Heart left ventricle (tissue), 16 donors: ENCODE data around the gene IDNK. TPM values are rescaled to one million over a fixed set of nuclear protein-coding genes. Genes with fewer than 3 reads are reported as not detected.
A peak's percentile ranks its signal among the peaks of the same experiment; 100 is the strongest.

Source experiments
- ATAC-seq, 4 donors: fragments of 200-7000 bp; cut with Tn5 transposase; one replicate each; pipeline ENCODE4 v1.9.1; 2020 to 2022; ENCODE audit warnings: moderate library complexity in 4 of 4, mild to moderate bottlenecking in 3 of 4, moderate number of reproducible peaks in 1 of 4
- DNase-seq, 5 donors: peaks; one replicate each; pipeline ENCODE4 v3.0.0-alpha.2; 2020
- H3K27ac ChIP-seq, 12 donors: fragments of 200-600 bp; sonication (generic) in 4 of 12; one replicate each; pipeline versions ENCODE4 v1.5.0 to v1.8.0; 2016 to 2022; ENCODE audit warnings: mild to moderate bottlenecking in 2 of 12
- H3K27me3 ChIP-seq, 9 donors: fragments of 200-600 bp; sonication (generic) in 2 of 9; one replicate each; pipeline versions ENCODE4 v1.5.1 to v1.8.0; 2016 to 2022; ENCODE audit warnings: mild to moderate bottlenecking in 3 of 9
- H3K36me3 ChIP-seq, 9 donors: fragments of 200-600 bp; sonication (generic) in 2 of 9; one replicate each; pipeline versions ENCODE4 v1.5.0 to v1.8.0; 2018 to 2022; ENCODE audit warnings: mild to moderate bottlenecking in 2 of 9
- H3K4me1 ChIP-seq, 12 donors: fragments of 200-600 bp; sonication (generic) in 4 of 12; one replicate each; pipeline versions ENCODE4 v1.5.0 to v1.8.0; 2016 to 2022; ENCODE audit warnings: mild to moderate bottlenecking in 3 of 12
- H3K4me3 ChIP-seq, 12 donors: fragments of 200-600 bp; sonication (generic) in 4 of 12; one replicate each; pipeline versions ENCODE4 v1.5.0 to v1.8.0; 2017 to 2022; ENCODE audit warnings: mild to moderate bottlenecking in 9 of 12, moderate library complexity in 4 of 12
- H3K9me3 ChIP-seq, 12 donors: fragments of 200-600 bp; sonication (generic) in 4 of 12; one replicate each; pipeline versions ENCODE4 v1.5.0 to v1.8.0; 2016 to 2022; ENCODE audit warnings: mild to moderate bottlenecking in 1 of 12
- POLR2A ChIP-seq, 2 donors: fragments of 450-650 bp; IDR thresholded peaks; one replicate each; pipeline ENCODE4 v1.6.1; 2017; ENCODE audit warnings: antibody characterized with exemption in 2 of 2, mild to moderate bottlenecking in 2 of 2, moderate library complexity in 2 of 2
- WGBS, 4 donors: extraction: QIAGEN DNeasy Blood & Tissue Kit in 2 of 4; methylation state at CpG; one replicate each; pipeline versions ENCODE4 v1.1.5 to v1.1.7; 2013 to 2018; 5-methylcytosine and 5-hydroxymethylcytosine counted together
- intact Hi-C, 10 donors: fragments of 100-400 bp; cut with DNase I; formaldehyde crosslinking; loops; one replicate each; pipeline versions ENCODE4 v1.11.1 to v1.14.2; 2022
- polyA plus RNA-seq, 2 donors: library from polyadenylated mRNA; stranded (reverse); fragments of 200-250 nt; gene quantifications; one replicate each; pipeline ENCODE4 v1.2.3, GENCODE V29; 2013
- total RNA-seq, 9 donors: library from RNA; depleted of rRNA in 2 of 9; stranded (reverse); fragments of >200 nt in 2 of 9; fragmentation: NEBNext Ultra II Directional in 3 of 9; extraction: Animal tissue kit (Norgen Biotek cat#: 25700) in 3 of 9; gene quantifications; one replicate each; pipeline versions ENCODE4 v1.1.0 to v1.2.4, GENCODE V29; 2016 to 2023
- TF ChIP-seq, protein P1 (sequence below), 12 donors: fragments of 200-600 bp; sonication (generic) in 4 of 12; IDR thresholded peaks; one replicate each; pipeline versions ENCODE4 v1.5.0 to v1.8.0; 2018 to 2022; ENCODE audit warnings: antibody characterized with exemption in 12 of 12, mild to moderate bottlenecking in 5 of 12
- donor health status: ischemic (EF 13 %, LVEDD 7.1; RV severe dilation, severe dysfunction).
- donor health status: healthy with polysubstance abuse.
- donor health status: DM: no; HTN: yes; CAD: no.
- donor health status: DM: no; HTN: no; CAD: no.
- donor health status: ischemic (EF 25% LVEDD 6.9; RV normal size, moderate dysfunction).
- donor health status: ischemic (EF 25% LVEDD 5.7; RV mildly dilated, moderate dysfunction).
- donor health status: healthy.
- donor health status: DM: yes; HTN: yes; CAD: no.
- donor health status: ischemic (EF 35%, LVEDD 5.7; RV mildly dilated, moderate dysfunction).
- donor health status: nonischemic (EF 11% LVEDD 7.7; RV severe dilation, severe dysfunction).
- donor health status: DM: yes; HTN: yes; CAD: no.
- donor health status: PGD.
- donor health status: ischemic (EF 29% LVEDD 5.4; RV normal size, mild dysfunction).
- donor health status: nonischemic (EF 23%, LVEDD 6.1; RV moderate dilation, normal function).

The IDNK gene
- total and polyA plus RNA-seq, 11 donors: 0.69 to 6.9 (median 4.4) TPM

- H3K4me3 ChIP-seq: no peak overlapping the region
- H3K4me1 ChIP-seq: no peaks in the 10 kb centered on the region
- WGBS, 4 donors: 70 to 72% (median 71%) methylated on average over 6 of the region's 6 CpGs
- intact Hi-C loops: loop anchor here in 3 of 10 donors (2.0 to 10.0 kb wide), 3 partner anchors 45 to 61 kb away; partner anchors contain the start of gene FRMD3 (in 2 of the 3)
- H3K9me3 ChIP-seq: peaks cover 0 to 16% (median 3%) of the 10 kb centered on the region in 12 donors
- H3K27ac ChIP-seq: no peak overlapping the region
- H3K27me3 ChIP-seq: no peaks in the 10 kb centered on the region
- ATAC-seq: peak in 3 of 4 donors; percentile 65 to 86 (median 66)
- peak in 4 of 5 donors; percentile 45 to 53 (median 46) for DNase-seq
- no peak for TF ChIP-seq POLR2A (IDR thresholded peaks at IDR 0.05)
- TF ChIP-seq, protein P1, sequence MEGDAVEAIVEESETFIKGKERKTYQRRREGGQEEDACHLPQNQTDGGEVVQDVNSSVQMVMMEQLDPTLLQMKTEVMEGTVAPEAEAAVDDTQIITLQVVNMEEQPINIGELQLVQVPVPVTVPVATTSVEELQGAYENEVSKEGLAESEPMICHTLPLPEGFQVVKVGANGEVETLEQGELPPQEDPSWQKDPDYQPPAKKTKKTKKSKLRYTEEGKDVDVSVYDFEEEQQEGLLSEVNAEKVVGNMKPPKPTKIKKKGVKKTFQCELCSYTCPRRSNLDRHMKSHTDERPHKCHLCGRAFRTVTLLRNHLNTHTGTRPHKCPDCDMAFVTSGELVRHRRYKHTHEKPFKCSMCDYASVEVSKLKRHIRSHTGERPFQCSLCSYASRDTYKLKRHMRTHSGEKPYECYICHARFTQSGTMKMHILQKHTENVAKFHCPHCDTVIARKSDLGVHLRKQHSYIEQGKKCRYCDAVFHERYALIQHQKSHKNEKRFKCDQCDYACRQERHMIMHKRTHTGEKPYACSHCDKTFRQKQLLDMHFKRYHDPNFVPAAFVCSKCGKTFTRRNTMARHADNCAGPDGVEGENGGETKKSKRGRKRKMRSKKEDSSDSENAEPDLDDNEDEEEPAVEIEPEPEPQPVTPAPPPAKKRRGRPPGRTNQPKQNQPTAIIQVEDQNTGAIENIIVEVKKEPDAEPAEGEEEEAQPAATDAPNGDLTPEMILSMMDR (IDR thresholded peaks at IDR 0.05): peak; percentile 59 to 82 (median 69)
- H3K36me3 ChIP-seq: no peaks in the 10 kb centered on the region
These were observed 39.6 kb upstream of the IDNK start for GRCh38 chr9:83583151-83584014.

DNA sequence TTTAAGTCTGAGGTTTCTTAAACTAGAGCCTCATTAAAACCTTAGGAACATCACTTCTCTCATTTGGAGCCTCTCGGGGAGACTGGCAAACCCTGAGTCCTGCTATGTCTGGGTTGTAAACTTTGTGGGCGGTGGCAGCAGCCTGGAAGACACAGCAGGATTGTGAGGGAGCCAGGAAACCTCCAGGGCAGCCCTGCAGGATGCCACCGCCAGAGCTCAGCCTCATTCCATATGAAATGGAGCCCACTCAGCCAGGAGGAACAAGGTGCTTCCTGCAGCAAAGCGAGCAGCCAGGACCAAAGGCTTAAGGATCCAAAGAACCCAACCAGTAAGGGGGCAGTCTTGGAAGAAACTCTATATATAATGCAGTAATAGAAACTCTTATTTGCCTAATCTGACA is 37.9 kb upstream of the IDNK start:
- Histone ChIP-seq H3K4me1 (no peaks in the 10 kb centered on the region), H3K36me3 (no peaks in the 10 kb centered on the region), H3K27ac (no peak overlapping the region), H3K27me3 (no peaks in the 10 kb centered on the region), H3K4me3 (no peak overlapping the region), H3K9me3 (peaks cover 0 to under 1% (median 0%) of the 10 kb centered on the region in 12 donors)
- intact Hi-C loops: loop anchor here in 2 of 10 donors (10.0 kb wide), 2 partner anchors 50 to 60 kb away; partner anchors contain the start of gene FRMD3 (in 1 of the 2)
- DNase-seq (no peak), ATAC-seq (no peak)
- TF ChIP-seq, protein P1 (IDR thresholded peaks at IDR 0.05): no peak
- TF ChIP-seq POLR2A (IDR thresholded peaks at IDR 0.05): no peak
- WGBS, 4 donors: 89 to 96% (median 92%) methylated on average over 4 of the region's 4 CpGs

- DNase-seq: no peak
- Histone ChIP-seq H3K36me3 (no peaks in the 10 kb centered on the region), H3K9me3 (no peaks in the 10 kb centered on the region), H3K27me3 (no peaks in the 10 kb centered on the region), H3K27ac (no peak overlapping the region), H3K4me3 (no peak overlapping the region), H3K4me1 (no peaks in the 10 kb centered on the region)
- intact Hi-C loops: loop anchor here in 2 of 10 donors (10.0 kb wide), 2 partner anchors 53 to 57 kb away; partner anchors contain the start of gene FRMD3 (in 1 of the 2)
- ATAC-seq: no peak
- TF ChIP-seq, protein P1 (IDR thresholded peaks at IDR 0.05): no peak
- TF ChIP-seq POLR2A (IDR thresholded peaks at IDR 0.05): no peak
- 68 to 77% (median 71%) methylated on average over 1 of the region's 1 CpG for WGBS, 4 donors
These were observed 34.7 kb upstream of the IDNK start for GRCh38 chr9:83588256-83588655.

- TF ChIP-seq, protein P1 (IDR thresholded peaks at IDR 0.05): peak; percentile 56 to 80 (median 66)
- no peak for TF ChIP-seq POLR2A (IDR thresholded peaks at IDR 0.05)
- H3K36me3 ChIP-seq: no peaks in the 10 kb centered on the region
- H3K9me3 ChIP-seq: no peaks in the 10 kb centered on the region
- intact Hi-C loops: loop anchor here in 8 of 10 donors (2.0 to 10.0 kb wide), 7 partner anchors 262 to 400 kb away; no protein-coding TSS in a partner anchor
- no peak overlapping the region for H3K4me3 ChIP-seq
- no peaks in the 10 kb centered on the region for H3K27me3 ChIP-seq
- WGBS, 4 donors: 49 to 60% (median 55%) methylated on average over 5 of the region's 5 CpGs
- ATAC-seq: peak in 1 of 4 donors; percentile 49
- no peak overlapping the region for H3K27ac ChIP-seq
- DNase-seq: peak in 2 of 5 donors; percentile 21 to 27
- H3K4me1 ChIP-seq: no peaks in the 10 kb centered on the region
These were observed 25.9 kb upstream of the IDNK start for GRCh38 chr9:83596899-83597504.
